HG02884 (cell line): Measurements from ENCODE around the gene PEX5.
"Not testable (repeated sequence)": the region's sequence is repeated elsewhere in the genome, so short reads cannot be mapped to it uniquely, and the experiment has no call there.

ENCODE experiments used
- ATAC-seq: cut with Tn5 transposase; IDR thresholded peaks from one replicate; pipeline ENCODE4 v1.9.1; 2021; ENCODE audit warnings: mild to moderate bottlenecking, moderate library complexity; ENCODE audit not compliant: unreplicated experiment

PEX5 gene

GRCh38 chr12:7210642-7211151 is 21.2 kb downstream of the PEX5 start:
- no peak for ATAC-seq

- no peak for ATAC-seq
Observed at GRCh38 chr12:7212678-7213077, 23.2 kb downstream of the PEX5 start.

- not testable (repeated sequence) for ATAC-seq
Observed at GRCh38 chr12:7213745-7214144, 24.3 kb downstream of the PEX5 start.

- ATAC-seq: no peak
Observed at GRCh38 chr12:7217475-7218069, 28.1 kb downstream of the PEX5 start.

- no peak for ATAC-seq
Observed at GRCh38 chr12:7219599-7220243, 30.2 kb downstream of the PEX5 start.

- ATAC-seq: no peak
Observed at GRCh38 chr12:7221486-7221885, 32.0 kb downstream of the PEX5 start.

- ATAC-seq: no peak
Observed at GRCh38 chr12:7229741-7230140, 40.3 kb downstream of the PEX5 start.

- no peak for ATAC-seq
Observed at GRCh38 chr12:7241404-7242005, 52.0 kb downstream of the PEX5 start.

- ATAC-seq: no peak
Observed at GRCh38 chr12:7242176-7243101, 53.0 kb downstream of the PEX5 start.

GRCh38 chr12:7251328-7251996 is 62.0 kb downstream of the PEX5 start:
- ATAC-seq: not testable (repeated sequence)

GRCh38 chr12:7259060-7259459 is 69.6 kb downstream of the PEX5 start:
- no peak for ATAC-seq
